Breast epithelium (tissue), 4 donors: ENCODE data around the gene CER1. TPM values are rescaled to one million over a fixed set of nuclear protein-coding genes. Genes with fewer than 3 reads are reported as not detected.

Source experiments
- DNase-seq, 2 donors: peaks; one replicate each; pipeline ENCODE4 v3.0.0-alpha.2; 2019; ENCODE audit warnings: low spot score in 2 of 2
- H3K27ac ChIP-seq, 2 donors: fragments of 200-600 bp; sonication (generic) in 1 of 2; one replicate each; pipeline ENCODE4 v1.5.1; 2016 to 2019; ENCODE audit warnings: mild to moderate bottlenecking in 1 of 2
- H3K27me3 ChIP-seq, 2 donors: fragments of 200-600 bp; sonication (generic) in 1 of 2; one replicate each; pipeline versions ENCODE4 v1.5.1 to v1.6.0; 2017 to 2019; ENCODE audit warnings: control low read depth in 1 of 2, mild to moderate bottlenecking in 1 of 2
- H3K36me3 ChIP-seq: fragments of 200-600 bp; one replicate; pipeline ENCODE4 v1.5.1; 2019
- H3K4me1 ChIP-seq, 2 donors: fragments of 200-600 bp; sonication (generic); one replicate each; pipeline ENCODE4 v1.5.1; 2016 to 2019; ENCODE audit warnings: control low read depth in 1 of 2
- H3K4me3 ChIP-seq, 3 donors: fragments of 200-600 bp; sonication (generic); 1 replicate in 2 of 3; 2 replicates in 1 of 3; pipeline ENCODE4 v1.5.1; 2016 to 2019; ENCODE audit warnings: mild to moderate bottlenecking in 3 of 3, moderate library complexity in 2 of 3
- H3K9me3 ChIP-seq, 2 donors: fragments of 200-600 bp; sonication (generic) in 1 of 2; one replicate each; pipeline ENCODE4 v1.5.1; 2016 to 2019; ENCODE audit warnings: control low read depth in 1 of 2
- POLR2A ChIP-seq: fragments of 450-650 bp; IDR thresholded peaks from one replicate; pipeline ENCODE4 v1.6.1; 2016; ENCODE audit warnings: antibody characterized with exemption, mild to moderate bottlenecking, moderate library complexity
- POLR2AphosphoS5 ChIP-seq, 3 donors: sonication (generic); formaldehyde crosslinking; IDR thresholded peaks; one replicate each; pipeline ENCODE4 v1.6.1; 2017; ENCODE audit warnings: antibody characterized with exemption in 3 of 3
- intact Hi-C: fragments of 100-400 bp; cut with DNase I; formaldehyde crosslinking; loops from one replicate; pipeline ENCODE4 v1.15.1; 2023; ENCODE audit warnings: low total_unique reads
- total RNA-seq, 3 donors: library from RNA; depleted of rRNA; stranded (reverse); fragments of >200 nt; gene quantifications; one replicate each; pipeline ENCODE4 v1.1.0, GENCODE V29; 2016
- TF ChIP-seq, protein P1 (sequence below), 3 donors: fragments of 450-650 bp; IDR thresholded peaks; one replicate each; pipeline ENCODE4 v1.5.1; 2016 to 2017; ENCODE audit warnings: antibody characterized with exemption in 3 of 3, mild to moderate bottlenecking in 3 of 3, moderate library complexity in 3 of 3

Gene CER1
- total RNA-seq, 3 donors from 2014 or later: not detected

DNA sequence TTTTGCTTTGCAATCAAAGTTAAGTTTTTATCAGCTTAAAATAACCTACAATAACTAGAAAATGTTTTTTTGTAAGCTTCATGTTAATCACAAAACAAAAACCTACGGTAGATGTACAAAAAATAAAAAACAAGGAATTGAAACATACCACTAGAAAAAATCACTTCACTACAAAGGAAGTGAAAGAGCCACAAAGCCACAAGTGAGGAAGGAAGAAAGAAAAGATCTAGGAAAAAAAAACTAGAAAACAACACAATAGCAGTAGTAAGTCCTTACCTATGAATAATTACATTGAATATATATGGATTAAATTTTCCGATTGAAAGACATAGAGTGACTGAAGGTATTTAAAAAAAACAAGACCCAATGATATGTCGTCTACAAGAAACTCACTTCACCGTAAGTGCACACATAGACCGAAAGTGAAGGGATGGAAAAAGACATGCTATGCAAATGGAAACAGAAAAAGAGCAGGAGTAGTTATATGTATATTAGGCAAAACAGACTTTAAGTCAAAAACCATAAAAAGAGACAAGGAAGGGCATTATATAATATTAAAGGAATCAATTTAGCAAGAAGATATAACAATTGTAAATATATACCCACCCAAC, 15.9 kb downstream of the CER1 start:
- H3K27ac ChIP-seq: no peak overlapping the region
- H3K9me3 ChIP-seq: peaks cover 6 to 25% of the 10 kb centered on the region in 2 donors
- H3K27me3 ChIP-seq: no peaks in the 10 kb centered on the region
- TF ChIP-seq, protein P1, sequence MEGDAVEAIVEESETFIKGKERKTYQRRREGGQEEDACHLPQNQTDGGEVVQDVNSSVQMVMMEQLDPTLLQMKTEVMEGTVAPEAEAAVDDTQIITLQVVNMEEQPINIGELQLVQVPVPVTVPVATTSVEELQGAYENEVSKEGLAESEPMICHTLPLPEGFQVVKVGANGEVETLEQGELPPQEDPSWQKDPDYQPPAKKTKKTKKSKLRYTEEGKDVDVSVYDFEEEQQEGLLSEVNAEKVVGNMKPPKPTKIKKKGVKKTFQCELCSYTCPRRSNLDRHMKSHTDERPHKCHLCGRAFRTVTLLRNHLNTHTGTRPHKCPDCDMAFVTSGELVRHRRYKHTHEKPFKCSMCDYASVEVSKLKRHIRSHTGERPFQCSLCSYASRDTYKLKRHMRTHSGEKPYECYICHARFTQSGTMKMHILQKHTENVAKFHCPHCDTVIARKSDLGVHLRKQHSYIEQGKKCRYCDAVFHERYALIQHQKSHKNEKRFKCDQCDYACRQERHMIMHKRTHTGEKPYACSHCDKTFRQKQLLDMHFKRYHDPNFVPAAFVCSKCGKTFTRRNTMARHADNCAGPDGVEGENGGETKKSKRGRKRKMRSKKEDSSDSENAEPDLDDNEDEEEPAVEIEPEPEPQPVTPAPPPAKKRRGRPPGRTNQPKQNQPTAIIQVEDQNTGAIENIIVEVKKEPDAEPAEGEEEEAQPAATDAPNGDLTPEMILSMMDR (IDR thresholded peaks at IDR 0.05): no peak
- TF ChIP-seq POLR2AphosphoS5 (IDR thresholded peaks at IDR 0.05) (no peak), POLR2A (no peak)
- H3K4me3 ChIP-seq: no peak overlapping the region
- intact Hi-C loops: no loop called here
- no peaks in the 10 kb centered on the region for H3K4me1 ChIP-seq
- DNase-seq: no peak
- no peaks in the 10 kb centered on the region for H3K36me3 ChIP-seq

DNA sequence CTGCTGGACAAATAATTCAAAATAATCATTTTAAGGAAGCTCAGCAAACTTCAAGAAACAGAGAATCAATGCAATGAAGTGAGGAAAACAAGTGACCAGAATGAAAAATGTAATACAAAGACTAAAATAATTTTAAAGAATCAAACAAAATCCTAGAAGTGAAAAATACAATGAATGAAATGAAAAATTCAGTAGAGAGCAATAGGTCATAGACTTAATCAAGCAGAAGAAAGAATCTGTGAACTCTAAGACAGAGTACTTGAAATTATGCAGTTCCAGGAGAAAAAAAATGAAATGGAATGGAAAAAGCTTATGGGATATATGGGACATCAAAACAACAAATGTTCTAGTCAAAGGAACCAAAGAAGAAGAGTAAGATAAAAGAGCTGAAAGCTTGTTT, 17.5 kb downstream of the CER1 start:
- Histone ChIP-seq H3K4me3 (no peak overlapping the region), H3K36me3 (no peaks in the 10 kb centered on the region), H3K27ac (no peak overlapping the region), H3K4me1 (no peaks in the 10 kb centered on the region), H3K9me3 (peaks cover 6 to 22% of the 10 kb centered on the region in 2 donors), H3K27me3 (no peaks in the 10 kb centered on the region)
- DNase-seq: no peak
- intact Hi-C loops: no loop called here
- TF ChIP-seq POLR2AphosphoS5 (IDR thresholded peaks at IDR 0.05) (no peak), POLR2A (no peak)
- TF ChIP-seq, protein P1 (IDR thresholded peaks at IDR 0.05): no peak

DNA sequence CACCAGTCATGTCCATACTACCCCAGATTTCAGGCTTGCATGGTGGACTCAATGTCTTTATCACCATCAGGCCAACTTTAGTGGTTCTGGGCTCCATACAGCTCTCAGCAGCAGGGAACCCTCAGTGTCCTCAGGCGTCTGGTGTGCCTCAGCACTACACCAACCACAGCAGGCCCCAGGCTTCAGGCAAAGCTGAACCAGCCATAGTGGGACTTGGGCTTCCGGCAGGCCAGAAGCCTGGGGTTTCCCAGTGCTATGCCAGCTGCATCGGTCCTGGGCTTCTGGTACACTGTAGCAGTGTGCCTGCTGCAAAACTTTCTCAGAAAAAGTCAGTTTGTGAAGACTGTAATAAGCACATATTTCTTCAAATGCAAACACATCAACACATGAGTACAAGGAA, 18.3 kb downstream of the CER1 start:
- no peaks in the 10 kb centered on the region for H3K27me3 ChIP-seq
- no peak overlapping the region for H3K4me3 ChIP-seq
- intact Hi-C loops: no loop called here
- H3K36me3 ChIP-seq: no peaks in the 10 kb centered on the region
- TF ChIP-seq, protein P1 (IDR thresholded peaks at IDR 0.05): no peak
- TF ChIP-seq POLR2A: no peak
- no peak for TF ChIP-seq POLR2AphosphoS5 (IDR thresholded peaks at IDR 0.05)
- H3K4me1 ChIP-seq: no peaks in the 10 kb centered on the region
- DNase-seq: no peak
- no peak overlapping the region for H3K27ac ChIP-seq
- peaks cover 6 to 15% of the 10 kb centered on the region in 2 donors for H3K9me3 ChIP-seq

DNA sequence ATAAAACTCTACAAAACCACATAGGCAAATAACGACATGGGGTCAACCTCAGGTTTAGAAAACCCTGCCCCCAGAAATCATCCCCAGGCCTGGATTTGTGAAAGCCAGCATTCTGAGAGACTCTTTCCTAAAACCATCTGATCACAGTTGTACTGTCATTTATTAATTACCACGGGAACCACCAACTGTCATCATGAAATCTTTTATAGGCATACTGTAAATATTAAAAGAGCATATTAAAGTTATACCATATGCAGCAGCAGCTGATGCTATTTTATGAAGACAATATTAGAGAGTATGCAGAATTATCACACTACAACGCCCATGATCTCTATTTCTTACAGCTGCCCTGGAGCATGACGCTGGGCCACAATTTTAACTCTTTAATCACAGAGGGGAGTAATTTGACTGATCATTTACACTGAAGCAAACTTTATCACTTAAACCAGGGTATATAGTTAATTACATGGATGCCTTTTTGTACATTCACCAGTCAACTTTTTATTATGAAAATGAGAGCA, 20.3 kb downstream of the CER1 start:
- Histone ChIP-seq H3K27ac (no peak overlapping the region), H3K9me3 (peaks cover 6 to 8% of the 10 kb centered on the region in 2 donors), H3K36me3 (no peaks in the 10 kb centered on the region), H3K4me3 (no peak overlapping the region), H3K27me3 (no peaks in the 10 kb centered on the region), H3K4me1 (no peaks in the 10 kb centered on the region)
- DNase-seq: no peak
- intact Hi-C loops: no loop called here
- TF ChIP-seq POLR2AphosphoS5 (IDR thresholded peaks at IDR 0.05) (no peak), POLR2A (no peak)
- TF ChIP-seq, protein P1 (IDR thresholded peaks at IDR 0.05): no peak

DNA sequence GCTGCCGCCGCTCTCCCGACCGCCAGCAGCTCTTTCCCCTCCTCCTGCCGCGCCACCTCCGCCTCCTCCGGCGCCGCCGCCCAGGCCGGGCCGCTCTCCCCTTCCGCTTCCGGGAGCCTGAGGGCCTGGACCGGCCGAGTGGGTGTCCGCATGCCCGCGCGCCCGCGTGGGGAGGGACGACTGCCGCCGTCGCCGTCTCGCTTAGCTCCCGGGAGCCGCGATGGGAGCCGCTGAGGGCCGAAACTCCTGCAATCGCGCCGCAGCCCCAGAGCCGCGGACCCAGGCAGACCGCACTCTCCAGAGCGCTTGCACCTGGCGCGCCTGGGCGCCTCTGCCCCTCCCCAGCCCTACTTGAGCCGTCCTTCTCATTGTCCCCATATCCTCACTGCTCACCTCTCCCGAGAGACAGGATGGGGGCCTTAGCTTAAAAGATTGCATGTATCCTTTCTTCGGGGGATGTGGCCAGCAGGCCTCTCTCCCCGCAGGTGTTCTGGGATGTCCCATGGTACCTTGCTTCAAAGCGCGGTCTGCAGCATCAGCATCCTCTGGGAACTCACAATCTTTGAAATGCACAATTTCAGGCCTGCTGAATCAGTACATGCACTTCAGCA, 29.2 kb downstream of the CER1 start, which contains the start of gene ZDHHC21:
Gene ZDHHC21, minus strand, starts transcription at position 182 of the 611 bp plus-strand sequence. CDS start 19,092 bp downstream, outside the sequence.
- Histone ChIP-seq H3K9me3 (no peaks in the 10 kb centered on the region), H3K4me3 (peak within 1 kb of the TSS; percentile 71 to 86 (median 75)), H3K27ac (peak within 1 kb of the TSS; percentile 66 to 83), H3K4me1 (no peaks in the 10 kb centered on the region), H3K36me3 (no peaks in the 10 kb centered on the region), H3K27me3 (no peaks in the 10 kb centered on the region)
- intact Hi-C loops: no loop called here
- TF ChIP-seq POLR2AphosphoS5 (IDR thresholded peaks at IDR 0.05): peak in 1 of 3 donors; percentile 52
- no peak for TF ChIP-seq POLR2A
- DNase-seq: peak; percentile 36 to 77
